NCI-H510A (cell line): ENCODE results near the gene PPP1R9A.

Experiments
- DNase-seq: peaks from one replicate; lab custom pipeline; 2025; lab: John Stamatoyannopoulos, UW

The PPP1R9A gene

DNA sequence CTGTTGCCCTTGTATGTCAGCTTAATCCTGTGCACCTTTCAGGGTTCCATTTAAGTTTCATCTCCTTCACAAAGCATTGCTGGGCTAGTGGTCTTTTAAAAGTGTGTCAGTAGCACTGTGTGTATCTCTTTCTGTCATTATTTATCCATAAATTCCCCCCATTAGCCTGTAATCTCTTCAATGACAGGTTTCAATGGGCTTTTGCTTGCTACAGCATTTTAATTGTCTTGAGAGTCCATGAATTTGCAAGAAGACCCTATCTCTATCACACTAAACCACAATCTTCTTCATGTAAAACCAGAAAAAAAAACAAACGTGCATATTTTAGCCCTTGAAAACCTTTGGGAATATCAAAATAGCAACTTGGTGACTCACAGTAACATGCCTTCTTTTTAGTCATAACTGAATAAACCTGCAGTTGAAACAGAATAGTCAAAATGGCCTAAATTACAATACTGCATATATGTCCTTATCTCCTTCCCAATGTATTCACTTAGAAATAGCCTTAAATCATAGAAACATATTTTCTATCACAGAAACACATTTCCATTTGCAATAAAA is 298.4 kb downstream of the PPP1R9A start:
- DNase-seq = no peak

DNA sequence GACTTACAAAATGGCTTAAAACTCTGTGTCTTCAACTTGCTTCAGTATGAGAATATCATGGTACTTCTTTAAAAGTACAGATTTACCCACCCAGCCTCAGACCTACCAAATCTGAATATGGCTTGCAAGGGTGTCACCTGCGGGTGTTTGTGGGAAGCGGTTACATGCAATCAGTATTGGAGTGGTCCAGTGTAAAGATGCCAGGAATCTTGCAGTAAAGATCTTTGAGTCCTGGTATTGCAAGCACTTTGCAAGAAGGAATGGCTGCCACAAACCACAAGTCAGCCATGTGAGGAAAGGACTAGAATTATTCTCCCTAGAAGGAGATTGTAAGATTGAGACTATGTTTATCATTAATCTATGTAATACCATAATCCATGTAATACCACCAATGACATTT is 301.9 kb downstream of the PPP1R9A start:
- DNase-seq = no peak

DNA sequence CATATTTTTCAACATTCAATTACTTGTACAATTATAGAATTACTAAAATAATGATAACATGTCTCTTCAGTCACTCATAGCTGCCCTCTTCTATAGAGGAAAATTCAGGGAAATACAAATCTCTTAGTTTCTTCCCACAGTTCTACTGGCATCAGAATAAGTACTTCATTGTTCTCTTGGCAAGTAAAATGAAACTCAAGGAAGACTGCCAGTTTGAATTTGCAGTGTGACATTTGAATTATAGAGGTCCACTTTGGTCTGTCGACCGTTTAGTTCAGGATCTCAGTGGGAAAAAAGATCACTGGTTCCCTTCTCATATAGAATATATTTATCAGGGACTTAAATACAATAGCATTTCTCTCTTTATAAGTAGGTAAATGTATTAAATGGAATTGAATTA is 302.4 kb downstream of the PPP1R9A start:
- no peak for DNase-seq

DNA sequence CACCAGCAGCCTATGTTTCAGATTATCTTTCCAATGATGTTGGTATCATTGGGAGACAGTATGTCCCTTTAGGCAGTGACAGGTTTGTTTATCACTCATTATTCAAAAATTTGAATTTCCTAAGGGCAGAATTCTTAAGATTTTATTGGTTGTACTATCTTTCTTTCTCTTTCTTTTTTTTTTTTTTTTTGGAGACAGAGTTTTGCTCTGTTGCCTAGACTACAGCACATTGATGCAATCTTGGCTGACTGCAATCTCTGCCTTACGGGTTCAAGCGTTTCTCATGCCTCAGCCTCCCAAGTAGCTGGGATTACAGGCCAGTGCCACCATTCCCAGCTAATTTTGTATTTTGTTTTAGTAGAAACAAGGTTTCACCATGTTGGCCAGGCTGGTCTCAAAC is 305.8 kb downstream of the PPP1R9A start:
- DNase-seq = no peak

DNA sequence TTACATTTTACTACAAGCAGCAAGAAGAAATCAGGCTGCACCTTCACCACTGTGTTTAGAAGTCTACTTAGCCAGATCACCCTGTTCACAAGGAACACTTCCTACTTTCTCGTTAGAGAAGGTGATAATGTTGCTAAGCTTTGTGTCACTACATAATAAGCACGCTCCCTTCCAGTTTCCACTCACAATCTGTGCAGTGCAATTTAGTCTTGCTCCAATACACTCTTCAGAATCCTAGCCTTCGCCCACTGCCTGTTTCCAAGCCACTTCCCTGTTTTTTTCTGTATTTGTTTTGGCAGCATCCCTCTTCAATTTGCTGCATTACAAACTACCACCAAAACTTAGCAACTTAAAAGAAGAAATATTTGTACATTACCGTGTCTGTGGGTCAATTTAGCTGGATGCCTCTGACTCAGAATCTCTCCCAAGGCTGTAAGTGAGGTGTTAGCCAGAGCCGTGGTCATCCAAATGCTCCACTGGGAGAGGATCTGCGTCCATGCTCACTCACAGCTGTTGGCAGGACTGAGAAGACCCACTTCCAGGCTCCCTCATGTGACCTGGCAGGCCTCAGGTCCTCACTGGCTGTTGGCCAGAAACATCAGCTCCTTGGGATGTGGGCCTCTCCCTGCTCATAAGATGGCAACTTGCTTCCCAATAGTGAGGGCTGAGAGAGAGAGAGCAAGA is 306.6 kb downstream of the PPP1R9A start:
- DNase-seq = no peak

DNA sequence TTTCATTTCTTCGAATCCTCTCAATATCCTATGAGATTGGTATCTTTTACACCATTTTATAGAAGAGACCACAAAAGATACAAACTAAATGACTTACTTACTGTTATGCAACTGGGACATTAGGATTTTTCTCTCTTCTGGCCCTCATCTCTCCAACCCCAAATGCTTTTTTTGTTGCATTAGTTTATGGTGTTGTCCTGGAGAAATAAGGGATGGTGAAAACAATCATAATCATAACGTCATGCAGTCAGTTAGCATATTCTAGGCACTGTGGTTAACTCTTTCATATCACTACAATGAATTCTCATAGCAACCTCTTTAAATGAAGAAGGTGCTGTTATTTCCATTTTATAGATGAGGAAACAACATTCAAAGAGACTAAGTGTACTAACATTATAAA is 312.3 kb downstream of the PPP1R9A start:
- no peak for DNase-seq

DNA sequence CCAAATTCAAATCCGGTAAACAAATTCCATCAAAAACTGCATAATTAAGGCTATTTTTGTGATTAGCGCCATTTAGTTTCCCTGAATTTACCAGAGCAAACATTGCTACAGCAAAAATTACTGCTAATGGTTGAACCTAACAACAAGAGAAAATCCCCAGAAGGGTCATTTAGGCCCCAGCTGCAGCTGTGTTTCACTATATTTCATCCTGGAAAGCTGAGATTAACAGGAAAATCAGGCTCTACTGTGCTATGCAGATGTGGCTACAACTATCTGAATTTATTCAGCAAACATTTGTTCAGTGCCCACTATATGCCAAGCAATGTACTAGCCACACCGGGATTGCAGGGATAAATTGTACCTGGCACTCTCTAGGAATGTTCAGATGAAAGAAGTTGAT is 312.9 kb downstream of the PPP1R9A start:
- DNase-seq = no peak

DNA sequence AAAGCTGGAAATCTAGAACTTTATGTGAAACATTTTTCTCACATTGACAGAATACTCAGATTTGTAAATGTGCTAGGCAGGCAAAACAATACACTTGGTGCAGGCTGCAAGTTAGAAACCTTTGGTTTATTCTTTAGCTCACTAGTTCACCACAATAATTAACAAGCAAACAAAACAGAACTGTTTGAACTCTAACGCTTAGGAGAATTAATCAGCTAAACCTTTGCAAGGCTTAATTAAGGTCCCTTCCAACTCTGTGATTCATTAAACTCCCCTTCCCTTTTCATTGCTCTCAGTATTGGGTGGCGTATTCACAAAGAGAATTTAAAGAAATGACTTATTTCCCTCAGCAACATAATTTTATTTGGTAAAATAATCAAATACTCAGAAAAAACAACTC is 317.9 kb downstream of the PPP1R9A start:
- no peak for DNase-seq

DNA sequence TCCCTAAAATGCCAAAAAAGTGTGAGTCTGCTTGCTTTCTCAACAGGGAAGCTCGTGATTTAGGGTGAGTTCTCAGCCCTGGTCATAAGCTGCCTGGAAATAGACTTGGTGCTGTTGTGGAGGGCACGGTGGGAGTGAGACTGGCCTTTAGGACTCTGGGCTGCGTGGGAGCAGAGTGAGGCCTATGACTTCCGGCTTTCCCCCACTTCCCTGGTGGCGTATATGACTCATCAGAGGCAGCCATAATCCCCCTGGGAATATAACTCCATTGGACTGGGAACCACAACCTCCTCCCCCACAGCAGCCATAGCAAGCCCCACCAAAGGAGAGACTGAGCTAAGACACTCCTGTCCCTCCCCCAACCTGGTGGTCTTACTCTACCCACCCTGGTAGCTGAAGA is 321.9 kb downstream of the PPP1R9A start:
- DNase-seq = no peak

DNA sequence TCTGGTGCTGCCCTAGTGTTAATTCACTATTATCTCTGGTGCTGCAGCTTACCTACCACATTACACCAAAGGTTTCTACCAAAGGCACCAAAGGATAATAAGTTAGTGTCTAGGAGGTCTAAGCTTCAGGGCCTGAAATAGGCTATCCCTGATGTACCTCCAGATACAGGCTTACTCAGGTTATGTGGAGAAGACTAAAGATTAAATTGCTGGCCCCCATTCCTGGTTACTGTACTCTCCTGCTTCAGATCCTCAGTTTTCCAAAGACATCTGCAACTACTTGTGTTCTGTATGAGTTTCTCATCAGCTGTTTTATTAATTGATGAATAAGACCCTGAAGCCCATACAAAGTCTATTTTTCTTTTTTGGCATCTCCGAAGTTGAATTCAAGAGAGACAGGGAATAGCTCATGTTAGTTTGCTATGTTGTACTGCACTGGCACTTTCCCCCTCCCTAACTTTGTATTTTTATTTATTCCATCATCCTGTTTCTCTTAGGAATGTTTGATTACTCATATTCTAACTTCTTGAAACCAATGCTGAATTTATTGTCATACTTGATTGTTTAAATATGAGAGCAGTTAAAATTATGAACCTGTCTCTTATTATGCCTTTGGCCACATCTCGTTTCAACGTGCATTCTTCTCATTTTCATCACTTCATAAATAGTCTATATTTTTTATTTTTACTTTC is 331.0 kb downstream of the PPP1R9A start:
- no peak for DNase-seq

DNA sequence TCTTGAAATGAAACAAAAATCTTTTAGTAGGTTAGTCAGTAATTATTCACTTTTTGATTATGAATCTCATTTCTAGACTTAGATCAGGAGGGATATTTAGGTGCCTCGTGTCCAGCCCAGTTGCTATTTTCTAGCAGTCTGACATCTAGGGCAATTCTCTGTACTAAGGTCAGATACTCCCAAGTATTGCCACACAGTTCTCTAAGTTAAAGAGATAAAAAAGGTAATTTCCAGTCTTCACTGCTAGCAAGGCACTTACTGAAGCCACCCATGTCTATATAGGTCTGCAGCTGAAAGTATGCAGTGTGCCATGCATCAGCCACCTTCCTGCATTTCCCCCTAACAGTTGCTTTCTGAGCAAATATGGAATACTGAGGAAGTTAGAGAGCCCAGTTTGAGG is 333.5 kb downstream of the PPP1R9A start:
- no peak for DNase-seq

DNA sequence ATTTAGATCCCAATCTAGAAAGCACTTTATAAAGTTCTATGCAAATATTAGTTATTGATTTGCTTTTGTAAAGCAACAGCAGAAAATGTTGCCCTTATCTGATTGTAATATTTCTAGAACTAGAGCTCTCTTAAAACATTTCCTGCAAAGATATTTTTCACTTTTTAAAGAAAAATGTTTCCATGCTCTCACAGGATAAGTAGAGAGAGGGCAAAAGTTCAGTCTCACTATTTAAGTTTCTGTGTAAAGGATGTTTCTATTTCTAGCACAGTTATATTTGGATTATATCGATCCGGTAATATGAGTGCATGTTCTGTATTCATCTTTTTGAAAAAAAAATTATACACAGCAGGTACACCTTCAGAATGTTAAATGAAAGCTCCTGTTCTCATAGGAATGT is 334.9 kb downstream of the PPP1R9A start:
- no peak for DNase-seq

DNA sequence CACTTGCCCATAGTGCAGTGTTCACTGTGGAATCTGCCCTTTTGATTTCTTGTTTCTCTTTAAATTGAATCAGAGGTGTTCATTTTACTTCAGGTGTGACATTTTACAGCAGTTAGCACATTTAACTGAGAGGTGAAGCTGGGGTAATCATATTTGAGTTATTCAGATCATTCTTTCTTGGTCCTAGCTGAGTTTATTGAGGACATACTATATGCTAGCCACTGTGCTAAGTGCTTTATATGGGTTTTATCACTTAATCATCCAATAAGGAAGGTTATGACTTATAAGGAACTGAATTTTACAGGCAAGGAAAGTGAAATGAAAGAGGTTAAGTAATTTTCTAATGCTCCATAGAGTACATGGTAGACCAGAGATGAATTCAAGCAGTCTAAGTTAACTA is 337.2 kb downstream of the PPP1R9A start:
- DNase-seq = no peak

DNA sequence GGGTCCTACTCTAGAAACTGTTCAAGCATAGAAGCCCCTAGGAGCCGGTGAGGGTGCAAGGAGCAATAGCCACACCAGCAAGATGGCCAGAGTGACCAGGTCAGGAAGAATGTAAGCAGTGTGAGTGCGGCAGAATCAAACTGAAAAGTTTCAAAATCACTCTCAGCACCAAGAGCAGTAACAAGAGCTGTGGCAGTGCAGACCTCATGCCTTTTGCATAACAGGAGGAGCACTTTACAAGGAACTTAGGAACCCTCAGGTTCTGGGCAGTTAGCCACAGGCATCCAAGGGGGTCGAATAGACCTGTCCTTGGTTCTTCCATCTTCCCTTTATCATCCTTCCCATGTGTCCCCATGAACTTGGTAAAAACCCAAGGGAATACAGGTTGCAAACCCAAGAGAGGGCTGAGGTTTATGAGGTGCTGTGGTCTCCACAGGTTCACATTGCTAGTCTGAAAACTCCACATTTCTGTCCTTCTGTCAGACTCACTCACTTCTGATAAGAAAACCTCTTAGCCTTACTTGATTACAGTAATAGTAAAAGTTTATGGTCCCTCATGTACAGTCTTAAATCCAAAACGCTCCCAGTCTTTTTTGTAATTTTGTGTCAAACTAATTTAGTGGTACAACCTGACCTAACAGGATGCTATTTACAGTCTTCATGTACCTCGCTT is 338.6 kb downstream of the PPP1R9A start:
- DNase-seq = no peak

DNA sequence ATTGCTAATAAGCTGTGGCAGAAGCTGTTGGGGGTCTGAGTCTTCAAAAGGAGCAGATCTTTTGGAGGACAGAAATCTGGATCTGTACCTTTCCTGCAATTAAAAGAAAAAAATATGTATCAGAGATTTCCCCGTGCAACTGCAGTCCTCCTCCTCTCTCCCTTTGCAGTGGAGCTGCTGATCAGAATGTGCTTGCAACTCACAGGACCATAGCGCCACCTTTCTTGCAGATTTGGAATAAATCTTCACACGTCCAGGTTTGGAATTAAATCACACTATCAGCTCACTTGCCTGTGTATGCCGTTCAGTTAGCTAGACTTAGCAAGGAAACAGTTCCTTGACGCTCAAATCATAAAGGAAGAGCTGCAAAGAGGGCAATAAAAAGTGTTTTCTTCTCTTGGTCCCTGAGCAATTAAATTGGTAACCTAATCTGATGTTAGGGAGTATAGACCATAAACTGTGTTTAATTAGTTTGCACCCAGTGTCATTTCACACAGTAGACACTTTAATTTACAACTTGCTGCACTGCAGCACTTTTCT is 339.5 kb downstream of the PPP1R9A start:
- peak; percentile 22 for DNase-seq

DNA sequence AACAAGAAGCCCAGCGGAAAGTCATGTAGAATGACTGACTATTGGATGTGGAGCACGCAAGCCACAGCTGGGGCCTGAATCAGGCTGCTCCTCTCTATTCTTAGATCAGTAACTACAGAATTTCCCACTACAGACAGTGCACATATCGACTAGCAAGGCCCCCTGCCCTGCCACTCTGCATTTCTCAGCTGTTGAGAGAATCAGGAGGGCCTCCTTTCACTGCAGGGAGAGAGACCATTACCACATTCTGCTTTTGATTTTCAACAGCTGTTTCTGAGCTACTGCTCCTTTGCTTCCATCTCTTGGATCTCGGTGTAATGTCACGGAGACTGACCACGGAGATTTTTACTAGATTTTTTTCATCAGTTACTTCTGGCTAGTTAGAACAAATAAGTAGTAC is 343.2 kb downstream of the PPP1R9A start:
- no peak for DNase-seq

DNA sequence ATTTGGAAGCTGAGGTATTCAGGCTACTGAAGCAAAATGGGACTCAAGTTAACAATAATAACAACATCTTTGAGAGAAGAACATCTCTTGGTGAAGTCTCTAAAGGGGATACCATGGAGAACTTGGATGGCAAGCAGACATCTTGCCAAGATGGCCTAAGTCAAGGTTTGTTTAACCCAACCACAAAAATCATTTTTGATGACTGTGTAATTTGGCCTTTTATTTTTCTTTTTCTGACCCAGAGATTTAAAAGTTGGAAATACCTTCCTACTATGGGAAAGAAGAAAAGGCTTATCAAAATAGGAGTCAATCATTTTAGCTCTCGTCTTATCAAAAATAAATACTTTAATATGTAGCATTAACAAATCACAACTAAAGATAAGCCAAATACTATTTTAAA is 344.6 kb downstream of the PPP1R9A start:
- DNase-seq = no peak

DNA sequence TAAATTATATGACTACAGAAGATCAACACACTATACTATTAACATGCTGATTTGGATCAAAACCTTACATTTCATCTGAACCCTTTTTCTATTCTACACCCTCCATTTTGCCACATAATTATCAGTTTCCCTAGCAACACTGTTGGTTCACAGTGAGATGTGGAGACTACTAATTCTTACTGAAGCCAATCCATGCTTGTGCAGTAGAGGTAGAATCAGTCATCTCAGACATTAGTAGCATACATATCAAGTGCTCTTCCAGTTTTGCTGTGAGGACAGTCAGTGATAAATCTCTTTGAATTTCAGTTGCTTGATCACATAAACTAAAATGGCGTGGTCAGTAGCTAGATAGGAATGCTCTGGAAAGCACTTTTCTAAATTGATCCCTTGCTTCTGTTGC is 346.6 kb downstream of the PPP1R9A start:
- no peak for DNase-seq

DNA sequence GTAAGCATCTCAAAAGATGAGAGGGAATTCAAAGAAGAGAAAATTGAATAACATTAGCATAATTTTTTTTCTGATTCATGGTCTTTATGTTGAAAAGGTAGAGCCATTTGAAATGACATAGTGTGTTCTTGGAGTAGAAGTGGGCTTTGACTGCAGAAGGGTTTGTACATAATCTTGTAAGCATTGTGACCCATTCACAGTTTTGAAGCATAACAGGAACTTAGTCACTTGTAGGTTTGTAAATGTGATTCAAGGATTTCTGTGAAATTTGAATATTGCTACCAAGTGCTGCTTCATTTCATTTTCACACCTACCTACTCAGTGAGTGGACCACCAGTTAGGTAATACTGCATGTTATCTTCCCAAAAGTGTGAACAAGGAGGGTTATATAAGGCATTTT is 348.3 kb downstream of the PPP1R9A start:
- DNase-seq = no peak

DNA sequence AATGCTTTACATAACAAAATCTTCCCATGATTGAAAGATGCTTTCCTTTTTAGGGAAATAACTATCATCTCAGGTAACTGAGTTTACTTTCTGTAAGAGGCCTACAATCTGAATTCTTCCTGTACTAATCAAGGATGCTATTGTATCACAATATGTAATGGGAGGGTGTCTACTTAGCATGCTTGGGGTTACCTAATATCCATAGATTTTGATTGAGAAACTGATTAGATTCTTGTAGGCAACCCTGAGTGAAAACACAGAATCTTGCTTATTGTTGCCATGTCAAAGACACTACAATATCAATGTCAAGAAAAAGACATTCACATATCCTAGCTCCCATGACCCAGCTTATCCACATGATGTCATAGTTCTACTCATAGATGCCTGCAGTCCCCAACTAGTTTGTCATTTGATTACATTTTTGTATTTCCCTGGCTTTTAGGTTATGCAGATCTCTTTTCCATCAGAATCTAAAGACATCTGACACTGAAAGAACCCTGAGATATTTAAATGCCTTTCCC is 354.6 kb downstream of the PPP1R9A start:
- DNase-seq = no peak

DNA sequence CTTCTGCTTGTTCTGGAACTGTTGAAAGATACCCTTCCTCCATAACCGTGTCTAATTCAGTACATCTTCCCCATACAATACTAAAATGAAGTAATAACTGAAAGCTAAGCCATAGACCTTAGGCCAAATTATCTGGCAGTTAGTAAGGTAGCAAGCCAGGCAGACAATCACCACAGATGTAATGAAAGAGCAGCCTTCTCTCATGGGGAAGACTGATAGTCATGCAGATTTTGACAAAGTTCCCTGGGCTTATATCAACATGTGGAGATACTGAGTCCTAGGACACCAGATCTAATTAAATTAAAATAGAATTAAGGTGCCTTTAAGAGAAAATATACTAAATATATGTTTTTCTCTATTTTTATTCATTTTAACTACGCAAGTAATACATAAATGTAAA is 355.5 kb downstream of the PPP1R9A start:
- no peak for DNase-seq

DNA sequence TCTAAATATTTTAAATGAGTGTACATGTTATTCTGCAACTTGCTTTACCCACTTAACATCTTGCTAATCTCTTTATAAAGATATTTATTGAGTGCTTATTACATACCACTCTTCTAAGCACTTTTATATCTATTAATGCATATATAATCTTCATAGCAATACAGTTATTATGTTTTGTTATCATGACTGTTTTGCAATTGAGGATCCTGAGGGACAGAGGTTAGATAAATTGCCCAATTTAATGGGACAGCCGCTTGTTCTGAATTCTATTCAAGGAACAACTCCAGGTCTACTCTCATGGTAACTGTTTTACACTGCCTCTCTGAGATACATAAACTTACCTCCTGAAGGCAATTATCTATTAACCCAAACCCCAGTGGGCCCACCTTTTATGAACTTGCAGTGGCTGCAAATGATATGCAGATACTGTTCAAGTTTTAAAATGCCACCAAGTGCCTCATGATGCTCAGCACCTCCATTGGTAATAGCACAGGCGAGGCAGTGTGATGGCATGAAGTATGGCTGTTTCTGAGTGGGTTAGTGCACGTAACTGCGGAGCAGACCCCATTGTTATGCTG is 356.5 kb downstream of the PPP1R9A start:
- DNase-seq = no peak
